ENCODE data around the gene LRRC34.

DNA sequence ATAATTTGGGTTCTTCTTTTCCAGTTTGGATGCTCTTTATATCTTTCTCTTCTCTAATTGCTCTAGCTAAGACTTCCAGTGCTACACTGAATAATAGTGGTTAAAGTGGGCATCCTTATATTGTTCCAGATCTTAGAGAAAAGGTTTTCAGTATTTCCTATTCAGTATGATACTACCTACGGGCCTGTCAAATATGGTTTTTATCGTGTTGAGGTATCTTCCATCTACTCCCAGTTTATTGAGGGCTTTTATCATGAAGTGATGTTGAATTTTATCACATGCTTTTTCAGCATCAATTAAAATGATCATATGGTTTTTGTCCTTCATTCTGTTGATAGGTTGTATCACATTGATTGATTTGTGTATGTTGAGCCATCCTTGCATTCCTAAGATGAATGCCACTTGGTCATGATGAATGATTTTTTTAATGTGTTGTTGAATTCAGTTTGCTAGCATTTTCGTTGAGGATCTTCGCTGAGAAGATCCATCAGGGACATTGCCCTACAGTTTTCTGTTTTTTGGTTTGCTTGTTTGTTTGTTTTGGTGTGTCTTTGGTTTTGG lies 3.0 kb upstream of the LRRC34 start:
- TF ChIP-seq, protein P1, sequence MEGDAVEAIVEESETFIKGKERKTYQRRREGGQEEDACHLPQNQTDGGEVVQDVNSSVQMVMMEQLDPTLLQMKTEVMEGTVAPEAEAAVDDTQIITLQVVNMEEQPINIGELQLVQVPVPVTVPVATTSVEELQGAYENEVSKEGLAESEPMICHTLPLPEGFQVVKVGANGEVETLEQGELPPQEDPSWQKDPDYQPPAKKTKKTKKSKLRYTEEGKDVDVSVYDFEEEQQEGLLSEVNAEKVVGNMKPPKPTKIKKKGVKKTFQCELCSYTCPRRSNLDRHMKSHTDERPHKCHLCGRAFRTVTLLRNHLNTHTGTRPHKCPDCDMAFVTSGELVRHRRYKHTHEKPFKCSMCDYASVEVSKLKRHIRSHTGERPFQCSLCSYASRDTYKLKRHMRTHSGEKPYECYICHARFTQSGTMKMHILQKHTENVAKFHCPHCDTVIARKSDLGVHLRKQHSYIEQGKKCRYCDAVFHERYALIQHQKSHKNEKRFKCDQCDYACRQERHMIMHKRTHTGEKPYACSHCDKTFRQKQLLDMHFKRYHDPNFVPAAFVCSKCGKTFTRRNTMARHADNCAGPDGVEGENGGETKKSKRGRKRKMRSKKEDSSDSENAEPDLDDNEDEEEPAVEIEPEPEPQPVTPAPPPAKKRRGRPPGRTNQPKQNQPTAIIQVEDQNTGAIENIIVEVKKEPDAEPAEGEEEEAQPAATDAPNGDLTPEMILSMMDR (conservative IDR thresholded peaks at IDR 0.05; ENCODE audit: low read depth, low read length) = no peak
- TF ChIP-seq EZH2 (IDR thresholded peaks at IDR 0.05; ENCODE audit: borderline replicate concordance, low read depth, low read length, poor library complexity, severe bottlenecking) = no peak

All from A673 (cell line).